Cerebellar cortex (tissue), 1 donor: Measurements from ENCODE around the gene ODF2.
"Not testable (repeated sequence)": the region's sequence is repeated elsewhere in the genome, so short reads cannot be mapped to it uniquely, and the experiment has no call there.

Source experiments
- DNase-seq: peaks from one replicate; pipeline ENCODE4 v3.0.0-alpha.2; 2015; ENCODE audit warnings: low spot score

The ODF2 gene

DNA sequence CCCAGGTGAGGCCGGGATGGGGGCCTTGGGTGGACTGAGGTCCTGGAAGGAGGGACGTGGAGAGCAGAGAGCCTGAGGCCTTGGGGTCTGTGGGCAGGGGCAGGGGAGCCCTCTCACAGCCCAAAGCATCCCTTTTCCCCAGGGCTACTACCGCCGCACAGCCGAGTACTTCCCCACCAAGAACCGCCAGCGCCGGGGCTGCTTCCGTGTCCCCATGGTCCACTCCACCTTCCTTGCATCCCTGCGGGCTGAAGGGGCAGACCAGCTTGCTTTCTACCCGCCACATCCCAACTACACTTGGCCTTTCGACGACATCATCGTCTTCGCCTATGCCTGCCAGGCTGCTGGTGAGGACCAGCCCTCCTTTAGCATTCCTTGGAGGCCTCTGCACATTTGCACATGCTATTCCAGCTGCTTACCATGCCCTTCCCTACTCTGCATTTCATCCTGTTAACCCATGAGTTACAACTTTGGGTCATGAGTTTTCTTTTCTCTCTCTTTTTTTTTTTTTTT, 31.5 kb upstream of the ODF2 start:
- no peak for DNase-seq

DNA sequence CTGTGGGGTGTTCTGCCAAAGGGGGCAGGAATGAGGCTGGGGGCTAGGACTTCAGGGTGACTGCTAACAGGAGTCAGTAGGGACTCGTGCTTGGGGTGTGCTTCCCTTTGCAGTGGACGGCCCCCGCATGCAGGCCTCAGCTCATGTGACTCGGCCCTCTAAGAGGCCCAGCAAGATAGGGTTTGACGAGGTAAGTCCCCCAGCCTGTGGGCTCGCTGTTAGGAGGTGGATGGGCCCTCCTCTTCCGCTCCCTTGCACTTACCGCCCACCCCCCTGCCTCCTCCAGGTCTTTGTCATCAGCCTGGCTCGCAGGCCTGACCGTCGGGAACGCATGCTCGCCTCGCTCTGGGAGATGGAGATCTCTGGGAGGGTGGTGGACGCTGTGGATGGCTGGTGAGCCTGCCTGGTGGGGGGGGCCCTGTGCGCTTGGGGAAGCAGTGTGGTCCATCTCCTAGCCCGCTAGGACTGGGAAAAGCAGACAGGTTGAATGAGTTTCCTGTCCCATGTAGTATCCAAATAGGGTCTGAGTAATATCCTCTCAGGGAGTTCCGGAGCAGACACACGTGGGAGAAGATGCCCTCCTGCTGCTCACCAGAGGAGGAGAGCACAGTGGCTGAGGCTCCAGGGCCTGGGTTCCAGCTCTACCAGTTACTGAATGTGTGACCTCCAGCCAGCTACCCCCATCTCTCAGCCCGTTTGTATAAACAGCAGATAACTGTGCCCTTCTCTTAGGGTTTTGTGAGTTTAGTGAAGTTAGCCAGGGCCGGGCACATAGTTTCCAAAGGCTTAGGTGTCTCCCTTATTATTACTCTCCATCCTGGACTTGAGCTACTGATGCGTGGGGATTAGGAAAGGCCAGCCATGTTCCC, 26.9 kb upstream of the ODF2 start:
- no peak for DNase-seq

- DNase-seq, result peak; percentile 75
These were observed 26.2 kb upstream of the ODF2 start for GRCh38 chr9:128429513-128430086.

- DNase-seq, result no peak
These were observed 24.6 kb upstream of the ODF2 start for GRCh38 chr9:128431207-128431606.

- no peak for DNase-seq
These were observed 21.5 kb upstream of the ODF2 start for GRCh38 chr9:128434340-128434739.

DNA sequence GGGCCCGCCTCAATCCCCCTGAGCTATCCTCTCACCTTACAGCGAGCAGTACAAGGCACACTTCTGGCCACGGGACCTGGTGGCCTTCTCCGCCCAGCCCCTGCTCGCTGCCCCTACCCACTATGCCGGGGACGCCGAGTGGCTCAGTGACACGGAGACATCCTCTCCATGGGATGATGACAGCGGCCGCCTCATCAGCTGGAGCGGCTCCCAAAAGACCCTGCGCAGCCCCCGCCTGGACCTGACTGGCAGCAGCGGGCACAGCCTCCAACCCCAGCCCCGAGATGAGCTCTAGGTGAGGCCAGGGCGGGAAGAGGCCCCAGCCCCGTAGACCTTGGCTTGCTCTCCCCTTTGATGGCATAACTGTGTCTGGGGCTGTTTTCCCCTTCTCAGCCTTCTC, 20.2 kb upstream of the ODF2 start:
- DNase-seq, result no peak

- DNase-seq, result peak; percentile 89
These were observed 17.3 kb upstream of the ODF2 start for GRCh38 chr9:128438343-128439109.

DNA sequence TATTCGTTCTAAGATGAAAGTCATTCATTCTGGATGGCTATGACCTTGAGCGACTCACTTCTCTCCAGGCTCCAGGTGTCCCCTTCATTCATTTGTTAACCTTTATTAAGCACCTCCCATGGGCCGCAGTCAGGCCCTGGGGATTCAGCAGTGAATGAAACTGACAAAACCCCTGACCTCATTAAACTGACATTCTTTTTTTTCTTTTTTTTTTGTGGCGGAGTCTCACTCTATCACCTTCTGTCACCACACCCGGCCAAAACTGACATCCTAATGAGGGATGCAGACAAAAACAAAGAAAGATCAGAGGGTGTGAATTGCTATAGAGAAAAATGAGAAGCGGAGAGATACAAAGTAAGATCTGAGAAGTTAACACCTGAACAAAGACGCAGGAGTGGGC, 16.5 kb upstream of the ODF2 start:
- DNase-seq, result peak; percentile 41

DNA sequence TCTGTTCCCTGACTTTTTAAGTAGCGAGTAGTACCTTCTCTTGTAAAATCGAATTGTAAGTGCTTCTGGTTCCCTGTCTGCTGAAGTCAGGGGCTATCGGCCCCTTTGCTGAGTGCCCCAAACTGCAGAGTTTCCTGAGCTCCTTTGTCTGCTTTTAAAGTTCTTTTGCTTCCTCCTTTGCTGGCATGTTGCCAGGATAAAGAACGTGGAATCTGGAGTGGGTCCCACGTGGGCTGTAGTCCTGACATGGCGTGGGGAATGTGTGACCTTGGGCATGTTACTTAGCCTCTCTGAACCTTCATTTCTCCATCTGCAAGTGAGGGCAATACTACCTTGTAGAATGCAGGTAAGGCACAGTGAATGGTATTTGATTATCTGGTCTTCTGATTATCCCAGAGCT, 13.7 kb upstream of the ODF2 start:
- DNase-seq, result no peak

GRCh38 chr9:128446505-128446904, 9.3 kb upstream of the ODF2 start:
- not testable (repeated sequence) for DNase-seq

DNA sequence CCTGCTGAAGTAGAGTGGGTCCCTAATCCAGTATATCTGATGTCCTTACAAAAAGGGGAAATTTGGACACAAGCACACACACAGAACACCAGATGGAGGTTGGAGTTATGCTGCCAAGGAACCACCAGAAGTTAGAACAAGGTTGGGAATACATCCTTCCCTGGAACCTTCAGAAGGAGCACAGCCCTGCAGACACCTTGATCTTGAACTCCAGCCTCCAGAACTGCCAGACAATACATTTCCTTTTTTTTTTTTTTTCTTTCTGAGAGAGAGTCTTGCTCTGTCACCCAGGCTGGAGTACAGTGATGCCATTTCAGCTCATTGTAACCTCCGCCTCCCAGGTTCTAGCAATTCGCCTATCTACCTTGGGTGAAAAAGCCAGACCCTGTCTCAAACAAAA, 7.1 kb upstream of the ODF2 start:
- no peak for DNase-seq

DNA sequence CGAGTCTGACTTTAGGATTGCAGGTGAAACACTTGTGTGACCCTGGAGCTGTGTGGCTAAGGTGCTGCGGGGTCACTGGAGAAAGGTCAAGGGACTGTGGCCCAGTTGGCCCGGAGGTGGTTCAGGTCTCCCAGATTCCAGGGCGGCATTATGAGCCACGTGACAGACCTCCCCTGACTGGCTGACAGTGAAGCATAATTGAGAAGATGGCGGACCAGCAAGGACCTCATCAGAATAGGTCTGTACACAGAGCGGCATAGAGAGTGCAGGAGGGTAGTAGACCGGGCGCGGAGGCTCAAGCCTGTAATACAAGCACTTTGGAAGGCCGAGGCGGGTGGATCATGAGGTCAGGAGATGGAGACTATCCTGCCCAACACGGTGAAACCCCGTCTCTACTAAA, 815 bp upstream of the ODF2 start:
- DNase-seq, result no peak

DNA sequence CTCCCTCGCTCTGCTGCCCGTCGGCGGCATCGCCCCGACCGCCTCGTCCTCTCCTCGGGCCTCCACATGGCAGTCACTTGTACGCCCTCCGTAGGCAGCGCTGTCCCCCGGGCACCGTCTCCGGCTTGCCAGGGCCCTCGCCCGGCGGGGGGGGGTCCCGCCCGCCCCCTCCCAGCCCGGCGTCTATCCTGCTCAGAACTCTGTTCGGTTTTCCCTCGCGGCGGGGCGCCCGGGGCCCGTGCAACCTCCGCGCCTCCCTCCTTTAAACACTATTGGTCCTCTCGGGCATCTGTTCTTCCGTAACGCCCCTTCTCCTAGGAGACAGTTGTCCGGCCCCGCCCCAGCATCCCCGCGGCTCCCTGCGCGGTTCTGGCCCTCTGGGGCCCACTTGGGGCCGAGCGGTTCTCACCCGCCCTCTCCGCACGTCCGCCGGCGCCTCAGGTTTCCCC, 831 bp downstream of the ODF2 start:
- DNase-seq, result peak; percentile 72

- DNase-seq, result peak; percentile 14
These were observed 1.4 kb downstream of the ODF2 start for GRCh38 chr9:128457207-128457606.

DNA sequence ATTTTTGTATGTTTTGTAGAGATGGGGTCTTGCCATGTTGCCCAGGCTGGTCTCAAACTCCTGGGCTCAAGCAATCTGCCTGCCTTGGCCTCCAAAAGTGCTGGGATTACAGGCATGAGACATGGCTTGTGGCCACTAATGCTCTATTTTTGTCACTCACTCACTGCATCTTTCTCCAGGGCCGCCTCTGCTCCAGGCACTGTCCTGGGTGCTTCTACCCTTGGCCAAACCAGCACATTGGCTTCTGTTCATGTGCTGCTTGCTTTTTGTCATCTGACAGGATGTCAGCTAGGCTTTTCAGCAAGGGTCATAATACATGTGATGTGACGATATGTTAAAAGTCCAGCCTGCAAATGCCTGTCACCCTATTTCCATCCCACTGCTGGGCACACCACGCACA, 3.2 kb downstream of the ODF2 start:
- DNase-seq, result peak; percentile 44

- DNase-seq, result no peak
These were observed 13.3 kb downstream of the ODF2 start for GRCh38 chr9:128469070-128469469.

- DNase-seq, result peak; percentile 16
These were observed 14.8 kb downstream of the ODF2 start for GRCh38 chr9:128470560-128470959.

- DNase-seq, result no peak
These were observed 17.3 kb downstream of the ODF2 start for GRCh38 chr9:128473104-128473503.

DNA sequence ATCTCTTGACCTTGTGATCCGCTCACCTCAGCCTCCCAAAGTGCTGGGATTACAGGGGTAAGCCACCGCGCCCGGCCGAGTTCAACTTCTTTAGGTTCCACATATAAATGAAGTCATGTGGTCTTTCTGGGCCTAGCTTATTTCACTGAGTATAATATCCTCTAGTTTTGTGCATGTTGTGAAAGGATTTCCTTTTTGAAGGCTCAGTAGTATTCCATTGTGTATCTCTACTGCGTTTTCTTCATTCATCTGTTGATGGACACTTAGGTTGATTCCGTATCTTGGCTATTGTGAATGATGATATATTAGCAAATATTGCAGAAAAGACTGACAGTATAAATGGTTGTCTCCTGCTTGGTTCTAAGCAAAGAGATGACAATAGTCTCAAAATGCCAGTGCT, 20.1 kb downstream of the ODF2 start:
- DNase-seq, result no peak

- no peak for DNase-seq
These were observed 23.5 kb downstream of the ODF2 start for GRCh38 chr9:128479262-128479661.

DNA sequence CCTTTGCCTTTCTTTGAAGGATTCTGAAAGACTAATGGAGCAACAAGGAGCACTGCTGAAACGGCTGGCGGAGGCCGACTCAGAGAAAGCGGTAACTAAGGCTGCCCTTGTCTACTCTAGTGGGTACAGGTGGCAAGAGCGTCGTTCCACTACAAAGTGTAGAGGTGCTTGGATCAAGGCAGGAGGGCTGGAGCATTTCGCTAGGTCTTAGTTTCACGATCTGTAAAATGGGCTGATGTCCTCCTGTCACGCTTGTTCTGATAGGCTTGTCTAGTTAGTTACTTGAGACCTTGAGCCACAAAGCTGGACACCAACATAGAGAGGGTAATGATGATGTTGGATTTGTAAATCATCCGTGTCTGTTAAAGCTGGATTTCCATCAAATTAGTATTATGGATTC, 25.8 kb downstream of the ODF2 start:
- no peak for DNase-seq

GRCh38 chr9:128482186-128482585, 26.4 kb downstream of the ODF2 start:
- no peak for DNase-seq
